HG03159 (cell line): ENCODE measurements around the gene GALNT12.

Experiments used
- ATAC-seq: cut with Tn5 transposase; IDR thresholded peaks from one replicate; pipeline ENCODE4 v1.9.1; 2021; ENCODE audit warnings: mild to moderate bottlenecking, moderate library complexity; ENCODE audit not compliant: unreplicated experiment

The GALNT12 gene

GRCh38 chr9:98855592-98855991 is 48.1 kb downstream of the GALNT12 start:
- ATAC-seq, result no peak

GRCh38 chr9:98856982-98857381 is 49.5 kb downstream of the GALNT12 start:
- no peak for ATAC-seq

- ATAC-seq, result no peak
Measured at GRCh38 chr9:98859941-98860340, 52.5 kb downstream of the GALNT12 start.

- no peak for ATAC-seq
Measured at GRCh38 chr9:98860871-98861293, 53.4 kb downstream of the GALNT12 start.

- no peak for ATAC-seq
Measured at GRCh38 chr9:98861781-98862504, 54.5 kb downstream of the GALNT12 start.

- no peak for ATAC-seq
Measured at GRCh38 chr9:98862936-98863335, 55.5 kb downstream of the GALNT12 start.

- ATAC-seq, result no peak
Measured at GRCh38 chr9:98864281-98865174, 57.1 kb downstream of the GALNT12 start.

- no peak for ATAC-seq
Measured at GRCh38 chr9:98865284-98865875, 57.9 kb downstream of the GALNT12 start.

- ATAC-seq, result no peak
Measured at GRCh38 chr9:98866435-98867102, 59.1 kb downstream of the GALNT12 start.

- ATAC-seq, result no peak
Measured at GRCh38 chr9:98867103-98867428, 59.6 kb downstream of the GALNT12 start.

GRCh38 chr9:98867429-98868168 is 60.1 kb downstream of the GALNT12 start:
- ATAC-seq, result no peak

- no peak for ATAC-seq
Measured at GRCh38 chr9:98869078-98869745, 61.7 kb downstream of the GALNT12 start.

GRCh38 chr9:98869866-98870265 is 62.4 kb downstream of the GALNT12 start:
- no peak for ATAC-seq

- no peak for ATAC-seq
Measured at GRCh38 chr9:98870782-98871557, 63.5 kb downstream of the GALNT12 start.

GRCh38 chr9:98871558-98872065 is 64.1 kb downstream of the GALNT12 start:
- no peak for ATAC-seq

- no peak for ATAC-seq
Measured at GRCh38 chr9:98873526-98873925, 66.1 kb downstream of the GALNT12 start.

GRCh38 chr9:98873951-98874371 is 66.5 kb downstream of the GALNT12 start:
- ATAC-seq, result no peak

GRCh38 chr9:98874721-98875255 is 67.3 kb downstream of the GALNT12 start:
- ATAC-seq, result no peak

GRCh38 chr9:98875536-98875935 is 68.1 kb downstream of the GALNT12 start:
- no peak for ATAC-seq
